Fibroblast of villous mesenchyme (primary cell): ENCODE results near the gene BACE1-AS. TPM values are rescaled to one million over a fixed set of nuclear protein-coding genes. Genes with fewer than 3 reads are reported as not detected.
A peak's percentile ranks its signal among the peaks of the same experiment; 100 is the strongest.

Experiments
- DNase-seq: peaks from one replicate; pipeline ENCODE4 v3.0.0-alpha.2; 2010; ENCODE audit warnings: low read depth
- H3K4me3 ChIP-seq: 2 replicates; pipeline ENCODE4 v1.5.1; 2011; ENCODE audit warnings: low read depth, mild to moderate bottlenecking, low read length
- CTCF ChIP-seq: IDR thresholded peaks from 2 replicates; pipeline ENCODE4 v1.5.1; 2012; ENCODE audit warnings: low read depth, mild to moderate bottlenecking, low read length; ENCODE audit not compliant: insufficient read depth
- total RNA-seq: library from RNA; depleted of rRNA; stranded (reverse); fragments of >200 nt; gene quantifications from 2 replicates; pipeline ENCODE4 v1.2.3, GENCODE V29; 2012

Gene BACE1-AS
- total RNA-seq, 1 donor, result 3.5 TPM

GRCh38 chr11:117279711-117280376 is 11.3 kb upstream of the BACE1-AS start:
- H3K4me3 ChIP-seq, result no peak overlapping the region
- no peak for TF ChIP-seq CTCF
- DNase-seq, result peak; percentile 91

- H3K4me3 ChIP-seq, result no peak overlapping the region
- DNase-seq, result peak; percentile 96
- TF ChIP-seq CTCF, result no peak
Observed at GRCh38 chr11:117281159-117281558, 10.0 kb upstream of the BACE1-AS start.

- TF ChIP-seq CTCF, result no peak
- H3K4me3 ChIP-seq, result no peak overlapping the region
- no peak for DNase-seq
Observed at GRCh38 chr11:117281869-117282268, 9.3 kb upstream of the BACE1-AS start.

GRCh38 chr11:117282956-117283355 is 8.2 kb upstream of the BACE1-AS start:
- TF ChIP-seq CTCF, result no peak
- no peak overlapping the region for H3K4me3 ChIP-seq

GRCh38 chr11:117284053-117284452 is 7.1 kb upstream of the BACE1-AS start:
- H3K4me3 ChIP-seq, result no peak overlapping the region
- TF ChIP-seq CTCF, result no peak
- no peak for DNase-seq

More at GRCh38 chr11:117282956-117283355, 8.2 kb upstream of the BACE1-AS start:
- DNase-seq, result no peak

- no peak for TF ChIP-seq CTCF
- DNase-seq, result no peak
- H3K4me3 ChIP-seq, result no peak overlapping the region
Observed at GRCh38 chr11:117286588-117286987, 4.6 kb upstream of the BACE1-AS start.

GRCh38 chr11:117287668-117288067 is 3.5 kb upstream of the BACE1-AS start:
- DNase-seq, result peak; percentile 25
- no peak for TF ChIP-seq CTCF
- no peak overlapping the region for H3K4me3 ChIP-seq
